Suprapubic skin (tissue), 4 donors: Measurements from ENCODE around the gene KCNJ6. TPM values are rescaled to one million over a fixed set of nuclear protein-coding genes. Genes with fewer than 3 reads are reported as not detected.

Source experiments
- DNase-seq, 2 donors: peaks; one replicate each; pipeline ENCODE4 v3.0.0-alpha.2; 2019; ENCODE audit warnings: low spot score in 2 of 2
- H3K27ac ChIP-seq: fragments of 200-600 bp; sonication (generic); one replicate; pipeline ENCODE4 v1.5.1; 2019
- H3K27me3 ChIP-seq: fragments of 200-600 bp; sonication (generic); one replicate; pipeline ENCODE4 v1.5.1; 2019
- H3K36me3 ChIP-seq: fragments of 200-600 bp; sonication (generic); one replicate; pipeline ENCODE4 v1.5.1; 2019
- H3K4me1 ChIP-seq: fragments of 200-600 bp; sonication (generic); one replicate; pipeline ENCODE4 v1.5.1; 2019
- H3K4me3 ChIP-seq: fragments of 200-600 bp; sonication (generic); one replicate; pipeline ENCODE4 v1.5.1; 2019; ENCODE audit warnings: mild to moderate bottlenecking
- H3K9me3 ChIP-seq: fragments of 200-600 bp; sonication (generic); one replicate; pipeline ENCODE4 v1.5.1; 2019
- CTCF ChIP-seq, 2 donors: fragments of 200-600 bp in 1 of 2; fragments of 450-650 bp in 1 of 2; sonication (generic) in 1 of 2; IDR thresholded peaks; one replicate each; pipeline ENCODE4 v1.5.1; 2016 to 2019; ENCODE audit warnings: antibody characterized with exemption in 2 of 2, mild to moderate bottlenecking in 1 of 2, moderate library complexity in 1 of 2
- EP300 ChIP-seq: sonication (generic); formaldehyde crosslinking; IDR thresholded peaks from one replicate; pipeline ENCODE4 v1.6.1; 2017; ENCODE audit warnings: antibody characterized with exemption
- POLR2A ChIP-seq, 2 donors: fragments of 450-650 bp; IDR thresholded peaks; one replicate each; pipeline ENCODE4 v1.6.1; 2017; ENCODE audit warnings: antibody characterized with exemption in 2 of 2, mild to moderate bottlenecking in 2 of 2, moderate library complexity in 2 of 2
- POLR2AphosphoS5 ChIP-seq, 3 donors: sonication (generic); formaldehyde crosslinking; IDR thresholded peaks; one replicate each; pipeline ENCODE4 v1.6.1; 2017; ENCODE audit warnings: antibody characterized with exemption in 3 of 3
- WGBS: methylation state at CpG from one replicate; pipeline ENCODE4 v1.1.5; 2018; 5-methylcytosine and 5-hydroxymethylcytosine counted together
- total RNA-seq, 4 donors: library from RNA; depleted of rRNA; stranded (reverse); fragments of >200 nt; gene quantifications; one replicate each; pipeline ENCODE4 v1.1.0, GENCODE V29; 2016

The KCNJ6 gene
- total RNA-seq, 4 donors from 2014 or later = not detected

GRCh38 chr21:37837381-37837780, 78.9 kb downstream of the KCNJ6 start:
- no peaks in the 10 kb centered on the region for H3K4me1 ChIP-seq
- H3K36me3 ChIP-seq = no peaks in the 10 kb centered on the region
- H3K27me3 ChIP-seq = no peaks in the 10 kb centered on the region
- TF ChIP-seq EP300 (no peak), CTCF (IDR thresholded peaks at IDR 0.05) (no peak)
- no peak for DNase-seq
- 96% methylated on average over 3 of the region's 3 CpGs for WGBS
- H3K9me3 ChIP-seq = no peaks in the 10 kb centered on the region
- H3K27ac ChIP-seq = no peak overlapping the region
- no peak overlapping the region for H3K4me3 ChIP-seq

- H3K4me3 ChIP-seq = no peak overlapping the region
- H3K36me3 ChIP-seq = no peaks in the 10 kb centered on the region
- H3K27ac ChIP-seq = no peak overlapping the region
- peaks cover 4% of the 10 kb centered on the region for H3K27me3 ChIP-seq
- H3K4me1 ChIP-seq = no peaks in the 10 kb centered on the region
- WGBS = 75% methylated on average over 3 of the region's 3 CpGs
- DNase-seq = no peak
- no peak for TF ChIP-seq POLR2AphosphoS5 (IDR thresholded peaks at IDR 0.05)
- no peak for TF ChIP-seq POLR2A (IDR thresholded peaks at IDR 0.05)
- TF ChIP-seq CTCF (IDR thresholded peaks at IDR 0.05) = no peak
- no peak for TF ChIP-seq EP300
- no peaks in the 10 kb centered on the region for H3K9me3 ChIP-seq
Measured at GRCh38 chr21:37835481-37835880, 80.8 kb downstream of the KCNJ6 start.

- no peak for TF ChIP-seq CTCF (IDR thresholded peaks at IDR 0.05)
- Histone ChIP-seq H3K27me3 (peaks cover 4% of the 10 kb centered on the region), H3K9me3 (no peaks in the 10 kb centered on the region), H3K27ac (no peak overlapping the region), H3K4me3 (no peak overlapping the region), H3K4me1 (no peaks in the 10 kb centered on the region), H3K36me3 (no peaks in the 10 kb centered on the region)
- DNase-seq = no peak
- WGBS = 87% methylated on average over 6 of the region's 6 CpGs
Measured at GRCh38 chr21:37833301-37833700, 83.0 kb downstream of the KCNJ6 start.

GRCh38 chr21:37829447-37829846, 86.8 kb downstream of the KCNJ6 start:
- TF ChIP-seq EP300 = no peak
- TF ChIP-seq CTCF (IDR thresholded peaks at IDR 0.05) = no peak
- TF ChIP-seq POLR2AphosphoS5 (IDR thresholded peaks at IDR 0.05) = no peak
- TF ChIP-seq POLR2A (IDR thresholded peaks at IDR 0.05) = no peak
- WGBS = 60% methylated on average over 3 of the region's 4 CpGs
- no peak for DNase-seq
- H3K4me3 ChIP-seq = no peak overlapping the region
- H3K36me3 ChIP-seq = no peaks in the 10 kb centered on the region
- H3K27me3 ChIP-seq = peaks cover 4% of the 10 kb centered on the region
- H3K4me1 ChIP-seq = no peaks in the 10 kb centered on the region
- no peak overlapping the region for H3K27ac ChIP-seq
- H3K9me3 ChIP-seq = no peaks in the 10 kb centered on the region

GRCh38 chr21:37828991-37829390, 87.3 kb downstream of the KCNJ6 start:
- no peaks in the 10 kb centered on the region for H3K4me1 ChIP-seq
- 82% methylated on average over 6 of the region's 6 CpGs for WGBS
- no peak for DNase-seq
- peaks cover 4% of the 10 kb centered on the region for H3K27me3 ChIP-seq
- H3K4me3 ChIP-seq = no peak overlapping the region
- no peaks in the 10 kb centered on the region for H3K9me3 ChIP-seq
- no peak overlapping the region for H3K27ac ChIP-seq
- TF ChIP-seq POLR2A (IDR thresholded peaks at IDR 0.05) (no peak), POLR2AphosphoS5 (IDR thresholded peaks at IDR 0.05) (no peak), CTCF (IDR thresholded peaks at IDR 0.05) (no peak), EP300 (no peak)
- no peaks in the 10 kb centered on the region for H3K36me3 ChIP-seq
